ENCODE results near the gene S100A12.

The S100A12 gene

DNA sequence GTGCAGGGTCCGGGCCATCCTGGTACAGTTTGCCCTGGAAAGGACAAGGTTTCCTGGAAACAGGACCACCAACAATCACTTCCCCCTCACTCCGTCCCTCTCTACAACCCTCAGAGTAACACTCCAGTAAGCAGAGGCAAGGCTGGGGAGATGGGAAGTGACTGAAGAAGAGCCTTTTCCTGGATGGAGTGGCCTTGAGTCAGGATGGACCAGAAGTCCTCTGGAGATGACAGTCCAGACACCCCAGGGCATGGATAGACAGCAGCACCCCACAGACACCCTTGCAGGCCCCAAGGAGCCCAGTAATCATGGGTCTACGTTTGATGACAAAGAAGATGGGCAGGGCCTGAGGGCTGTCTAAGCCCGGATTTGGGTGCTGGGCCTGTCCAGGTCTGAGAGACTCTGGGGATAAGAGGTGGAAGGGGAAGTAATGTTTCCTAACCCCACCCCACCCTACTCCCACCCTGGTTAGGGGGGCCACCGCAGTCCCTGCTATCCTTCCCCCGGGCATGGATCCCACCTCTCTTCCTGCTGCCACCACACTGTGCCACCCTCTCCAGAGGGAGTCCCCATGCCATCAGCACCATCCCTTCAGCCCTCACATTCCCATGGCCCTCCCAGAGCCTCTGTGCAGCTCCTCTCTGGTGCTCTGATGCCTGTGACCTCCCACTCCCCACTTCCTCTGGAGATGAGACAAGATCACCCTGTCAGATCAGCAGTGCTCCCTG lies 22.7 kb upstream of the S100A12 start:
- no peak for DNase-seq (ENCODE audit: extremely low read depth, insufficient read length)
- no peak overlapping the region for H3K4me3 ChIP-seq (replicated peaks; ENCODE audit: low read depth, low read length)
- peaks cover 4% of the 10 kb centered on the region for H3K27me3 ChIP-seq (replicated peaks; ENCODE audit: control insufficient read depth, insufficient read depth, low read length)
- TF ChIP-seq, protein P1, sequence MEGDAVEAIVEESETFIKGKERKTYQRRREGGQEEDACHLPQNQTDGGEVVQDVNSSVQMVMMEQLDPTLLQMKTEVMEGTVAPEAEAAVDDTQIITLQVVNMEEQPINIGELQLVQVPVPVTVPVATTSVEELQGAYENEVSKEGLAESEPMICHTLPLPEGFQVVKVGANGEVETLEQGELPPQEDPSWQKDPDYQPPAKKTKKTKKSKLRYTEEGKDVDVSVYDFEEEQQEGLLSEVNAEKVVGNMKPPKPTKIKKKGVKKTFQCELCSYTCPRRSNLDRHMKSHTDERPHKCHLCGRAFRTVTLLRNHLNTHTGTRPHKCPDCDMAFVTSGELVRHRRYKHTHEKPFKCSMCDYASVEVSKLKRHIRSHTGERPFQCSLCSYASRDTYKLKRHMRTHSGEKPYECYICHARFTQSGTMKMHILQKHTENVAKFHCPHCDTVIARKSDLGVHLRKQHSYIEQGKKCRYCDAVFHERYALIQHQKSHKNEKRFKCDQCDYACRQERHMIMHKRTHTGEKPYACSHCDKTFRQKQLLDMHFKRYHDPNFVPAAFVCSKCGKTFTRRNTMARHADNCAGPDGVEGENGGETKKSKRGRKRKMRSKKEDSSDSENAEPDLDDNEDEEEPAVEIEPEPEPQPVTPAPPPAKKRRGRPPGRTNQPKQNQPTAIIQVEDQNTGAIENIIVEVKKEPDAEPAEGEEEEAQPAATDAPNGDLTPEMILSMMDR (IDR thresholded peaks at IDR 0.05; ENCODE audit: insufficient read depth, low read length, poor library complexity, severe bottlenecking), result no peak
- H3K36me3 ChIP-seq (ENCODE audit: control insufficient read depth, insufficient read depth, low read length), result no peaks in the 10 kb centered on the region

DNA sequence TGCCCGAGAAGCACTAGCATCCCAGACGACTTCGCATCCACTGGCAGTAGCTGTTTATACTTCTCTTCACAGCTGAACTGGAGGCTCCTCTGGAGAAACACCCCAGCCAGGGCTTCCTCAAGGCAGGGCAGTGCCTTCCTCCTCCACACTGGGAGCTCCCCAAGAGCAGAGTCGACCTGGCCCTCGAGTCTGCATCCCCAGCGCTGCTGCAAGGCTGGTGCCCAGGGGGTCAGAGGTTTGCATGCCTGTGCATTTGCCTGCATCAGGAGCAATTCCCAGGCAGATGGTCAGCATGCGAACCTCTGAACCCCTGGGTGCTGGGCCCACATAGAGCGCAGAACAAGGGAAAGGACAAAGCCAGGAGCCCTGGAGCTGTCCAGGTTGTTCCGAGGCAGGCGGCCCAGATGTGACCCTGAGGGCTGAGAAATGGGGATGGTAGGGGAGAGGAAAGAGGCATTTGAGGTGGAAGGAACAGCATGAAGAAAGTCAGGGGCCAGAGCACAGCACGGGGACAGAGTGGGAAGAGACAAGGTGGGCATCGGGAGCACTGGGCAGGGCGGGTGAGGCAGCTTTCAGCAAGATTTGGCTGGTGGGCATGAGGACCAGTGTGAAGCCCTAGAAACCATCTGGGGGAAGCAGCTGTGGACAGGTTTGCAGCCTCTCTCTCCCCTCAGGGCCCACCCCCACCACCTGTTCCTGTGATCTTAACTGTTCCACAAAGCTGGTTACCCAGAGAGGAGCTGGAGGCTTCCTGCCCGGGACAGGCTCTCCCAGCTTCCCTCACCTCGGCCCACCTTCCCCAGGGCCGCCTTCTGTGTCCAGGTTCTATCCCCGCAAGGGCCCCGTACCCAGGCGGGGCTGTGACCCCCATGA lies 21.9 kb upstream of the S100A12 start:
- H3K27me3 ChIP-seq (replicated peaks; ENCODE audit: control insufficient read depth, insufficient read depth, low read length), result peaks cover 4% of the 10 kb centered on the region
- H3K4me3 ChIP-seq (replicated peaks; ENCODE audit: low read depth, low read length), result no peak overlapping the region
- no peak for DNase-seq (ENCODE audit: extremely low read depth, insufficient read length)
- H3K36me3 ChIP-seq (ENCODE audit: control insufficient read depth, insufficient read depth, low read length), result no peaks in the 10 kb centered on the region
- TF ChIP-seq, protein P1 (IDR thresholded peaks at IDR 0.05; ENCODE audit: insufficient read depth, low read length, poor library complexity, severe bottlenecking), result no peak

DNA sequence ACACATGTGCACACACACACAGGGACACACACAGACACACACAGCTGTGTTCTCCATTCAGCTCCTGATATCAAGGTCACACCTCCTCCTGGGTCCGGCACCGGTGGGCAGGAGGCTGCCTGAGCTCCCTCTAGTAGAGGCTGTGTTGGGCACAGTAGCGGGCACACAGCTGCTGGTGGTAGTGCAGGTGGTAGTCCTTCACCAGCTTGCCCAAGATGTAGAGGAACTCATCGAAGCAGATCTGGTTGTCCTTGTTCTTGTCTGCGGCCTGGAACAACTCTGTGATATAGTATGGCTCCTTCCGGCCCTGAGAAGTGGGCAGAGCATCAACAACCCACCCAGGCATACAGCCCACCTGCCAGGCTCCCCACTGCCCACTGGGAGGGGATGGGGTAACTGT lies 21.0 kb upstream of the S100A12 start:
- DNase-seq (ENCODE audit: extremely low read depth, insufficient read length), result no peak
- TF ChIP-seq, protein P1 (IDR thresholded peaks at IDR 0.05; ENCODE audit: insufficient read depth, low read length, poor library complexity, severe bottlenecking), result no peak
- Histone ChIP-seq H3K27me3 (replicated peaks; ENCODE audit: control insufficient read depth, insufficient read depth, low read length) (peaks cover 4% of the 10 kb centered on the region), H3K4me3 (replicated peaks; ENCODE audit: low read depth, low read length) (no peak overlapping the region), H3K36me3 (ENCODE audit: control insufficient read depth, insufficient read depth, low read length) (no peaks in the 10 kb centered on the region)

DNA sequence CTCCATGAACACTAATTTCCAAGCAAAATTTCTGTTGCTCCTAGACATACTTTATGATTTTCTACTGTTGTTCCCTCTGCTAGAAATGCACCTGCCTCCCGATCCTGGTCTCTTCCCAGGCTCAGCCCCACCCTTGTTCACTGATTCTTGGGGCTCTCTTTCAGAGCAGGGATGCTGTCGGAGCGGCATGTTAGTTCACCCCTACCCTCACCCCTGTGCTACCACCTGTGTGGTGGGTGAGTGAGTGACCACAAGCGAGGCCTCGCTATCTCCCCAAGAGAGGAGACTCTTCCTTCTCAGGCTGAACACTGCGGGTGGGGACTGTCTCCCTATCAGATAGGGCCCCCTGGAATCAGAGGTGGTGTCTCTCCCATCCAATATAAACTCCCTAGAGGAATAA lies 20.4 kb upstream of the S100A12 start:
- H3K27me3 ChIP-seq (replicated peaks; ENCODE audit: control insufficient read depth, insufficient read depth, low read length), result peaks cover 4% of the 10 kb centered on the region
- H3K4me3 ChIP-seq (replicated peaks; ENCODE audit: low read depth, low read length), result no peak overlapping the region
- no peak for DNase-seq (ENCODE audit: extremely low read depth, insufficient read length)
- TF ChIP-seq, protein P1 (IDR thresholded peaks at IDR 0.05; ENCODE audit: insufficient read depth, low read length, poor library complexity, severe bottlenecking), result no peak
- H3K36me3 ChIP-seq (ENCODE audit: control insufficient read depth, insufficient read depth, low read length), result no peaks in the 10 kb centered on the region

DNA sequence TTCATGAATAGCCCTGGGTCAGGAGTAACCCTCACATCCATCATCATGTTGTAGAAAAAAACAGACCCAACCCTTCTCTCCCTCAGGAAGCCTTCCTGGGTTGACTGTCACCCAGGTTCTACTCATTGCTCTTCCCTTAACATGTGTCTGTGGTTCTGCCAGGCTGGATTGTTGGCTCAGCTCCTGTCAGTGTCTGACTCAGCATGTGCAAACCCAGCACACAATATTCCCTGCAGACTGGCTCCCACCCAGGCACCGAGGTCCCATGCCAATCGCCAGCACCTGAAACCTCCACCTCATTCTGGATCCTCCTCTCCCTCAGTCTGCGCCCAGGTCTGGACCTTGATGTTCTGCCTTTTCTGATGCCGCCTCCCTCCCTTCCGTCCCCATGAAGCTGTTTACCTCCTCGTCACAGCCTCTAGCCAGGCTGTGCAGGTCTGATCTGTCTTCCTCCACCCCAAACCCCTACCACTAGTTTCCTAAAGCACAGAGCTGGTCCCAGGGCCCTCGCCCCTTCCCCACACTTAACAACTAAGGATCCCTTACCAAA lies 19.8 kb upstream of the S100A12 start:
- H3K36me3 ChIP-seq (ENCODE audit: control insufficient read depth, insufficient read depth, low read length), result no peaks in the 10 kb centered on the region
- no peak for DNase-seq (ENCODE audit: extremely low read depth, insufficient read length)
- H3K27me3 ChIP-seq (replicated peaks; ENCODE audit: control insufficient read depth, insufficient read depth, low read length), result peaks cover 5% of the 10 kb centered on the region
- H3K4me3 ChIP-seq (replicated peaks; ENCODE audit: low read depth, low read length), result no peak overlapping the region
- TF ChIP-seq, protein P1 (IDR thresholded peaks at IDR 0.05; ENCODE audit: insufficient read depth, low read length, poor library complexity, severe bottlenecking), result no peak
